PC-3 (cell line): ENCODE data around the gene CDK19. TPM values are rescaled to one million over a fixed set of nuclear protein-coding genes. Genes with fewer than 3 reads are reported as not detected.

Experiments
- ATAC-seq: fragments of 200-7000 bp; cut with Tn5 transposase; 2 replicates; pipeline ENCODE4 v1.9.1; 2020; ENCODE audit warnings: mild to moderate bottlenecking, moderate library complexity
- BruUV-seq: library from RNA; stranded (reverse); fragments of 400-500 nt; replicated peaks from 2 replicates; lab custom pipeline; 2021; lab: Mats Ljungman, UMichigan
- CTCF ChIA-PET: fragments of 300-600 bp; sonication (Branson Sonifier 250); formaldehyde crosslinking; loops from one replicate; lab custom pipeline; 2022; ENCODE audit warnings: antibody characterized with exemption; lab: Charles Lee
- POLR2A ChIA-PET: fragments of 300-600 bp; sonication (Branson Sonifier 250); formaldehyde crosslinking; loops from one replicate; lab custom pipeline; 2022; ENCODE audit warnings: antibody characterized with exemption; ENCODE audit not compliant: unreplicated experiment; lab: Charles Lee
- DNase-seq: peaks from one replicate; pipeline ENCODE4 v3.0.0-alpha.2; 2015
- H2AFZ ChIP-seq: fragments of 300-600 bp; sonication (generic); 2 replicates; pipeline ENCODE4 v1.6.0; 2016; ENCODE audit warnings: antibody characterized with exemption, low read length
- H3F3A ChIP-seq: fragments of 300-600 bp; sonication (generic); one replicate; pipeline ENCODE4 v1.6.0; 2017; ENCODE audit warnings: antibody characterized with exemption, low read length, control low read depth, mild to moderate bottlenecking; ENCODE audit not compliant: unreplicated experiment
- H3K27ac ChIP-seq: fragments of 300-600 bp; sonication (generic); 2 replicates; pipeline ENCODE4 v1.5.1; 2016; ENCODE audit warnings: mild to moderate bottlenecking, low read length
- H3K27me3 ChIP-seq: fragments of 300-600 bp; sonication (generic); 2 replicates; pipeline ENCODE4 v1.6.1; 2016; ENCODE audit warnings: low read length, mixed read lengths
- H3K36me3 ChIP-seq: fragments of 300-600 bp; sonication (generic); 2 replicates; pipeline ENCODE4 v1.6.1; 2016; ENCODE audit warnings: low read depth, mixed run types, low read length, mixed read lengths
- H3K4me1 ChIP-seq: fragments of 300-600 bp; sonication (generic); 2 replicates; pipeline ENCODE4 v1.5.1; 2016; ENCODE audit warnings: low read length; ENCODE audit not compliant: insufficient read depth
- H3K4me2 ChIP-seq: fragments of 300-600 bp; sonication (generic); 2 replicates; pipeline ENCODE4 v1.6.0; 2016; ENCODE audit warnings: low read length
- H3K4me3 ChIP-seq: fragments of 300-600 bp; sonication (generic); 2 replicates; pipeline ENCODE4 v1.5.1; 2016; ENCODE audit warnings: mild to moderate bottlenecking, low read length, mixed read lengths
- H3K79me2 ChIP-seq: fragments of 300-600 bp; sonication (generic); 2 replicates; pipeline ENCODE4 v1.6.1; 2017; ENCODE audit warnings: low read length, mixed read lengths
- H3K9ac ChIP-seq: fragments of 300-600 bp; sonication (generic); 2 replicates; pipeline ENCODE4 v1.6.0; 2016; ENCODE audit warnings: mild to moderate bottlenecking, low read length
- H3K9me2 ChIP-seq: fragments of 300-600 bp; sonication (generic); replicated peaks from 2 replicates; pipeline ENCODE4 v1.6.1; 2016; ENCODE audit warnings: mixed run types, low read length, mixed read lengths
- H3K9me3 ChIP-seq: fragments of 300-600 bp; sonication (generic); 2 replicates; pipeline ENCODE4 v1.6.1; 2016; ENCODE audit warnings: low read length, mixed read lengths
- H4K20me1 ChIP-seq: fragments of 300-600 bp; sonication (generic); 2 replicates; pipeline ENCODE4 v1.6.1; 2016; ENCODE audit warnings: low read length, mixed read lengths
- EZH2 ChIP-seq: fragments of 300-600 bp; sonication (generic); IDR thresholded peaks from one replicate; pipeline ENCODE4 v1.6.1; 2017; ENCODE audit warnings: antibody characterized with exemption, mild to moderate bottlenecking, low read length; ENCODE audit not compliant: unreplicated experiment
- EZH2phosphoT487 ChIP-seq: fragments of 300-600 bp; sonication (generic); IDR thresholded peaks from 2 replicates; pipeline ENCODE4 v1.6.1; 2018; ENCODE audit warnings: mild to moderate bottlenecking, antibody characterized with exemption, low read length, borderline replicate concordance
- intact Hi-C: fragments of 100-400 bp; cut with micrococcal nuclease; formaldehyde crosslinking; loops from 2 replicates; pipeline ENCODE4 v1.9.0; 2023
- total RNA-seq: library from RNA; depleted of rRNA; stranded (reverse); fragments of >200 nt; gene quantifications from 2 replicates; pipeline ENCODE4 v1.2.3, GENCODE V29; 2014
- TF ChIP-seq, protein P1 (sequence below): fragments of 300-600 bp; sonication (generic); conservative IDR thresholded peaks from 2 replicates; pipeline ENCODE4 v1.5.1; 2017; ENCODE audit warnings: antibody characterized with exemption, low read depth, mild to moderate bottlenecking, low read length

Gene CDK19
- total RNA-seq, 1 experiment from 2014 or later: 4.2 TPM

- no peak overlapping the region for H3K9ac ChIP-seq
- CTCF ChIA-PET: no interaction called here
- BruUV-seq: no TSS peak
These were observed 11.2 kb upstream of the CDK19 start for GRCh38 chr6:110826236-110827129.

DNA sequence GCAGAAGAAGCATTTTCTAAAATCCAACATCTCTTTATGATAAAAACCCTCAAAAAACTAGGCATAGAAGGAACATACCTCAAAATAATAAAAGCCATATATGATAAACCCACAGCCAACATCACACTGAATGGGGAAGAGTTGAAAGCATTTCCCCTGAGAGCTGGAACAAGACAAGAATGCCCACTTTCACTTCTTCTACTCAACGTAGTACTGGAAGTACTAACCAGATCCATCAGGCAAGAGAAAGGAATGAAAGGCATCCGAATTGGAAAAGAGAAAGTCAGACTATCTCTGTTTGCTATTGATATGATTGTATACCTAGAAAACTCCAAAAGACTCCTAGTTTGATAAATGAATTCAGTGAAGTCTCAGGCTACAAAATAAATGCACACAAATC, 7.9 kb upstream of the CDK19 start:
- TF ChIP-seq EZH2phosphoT487 (no peak), EZH2 (no peak)
- TF ChIP-seq, protein P1, sequence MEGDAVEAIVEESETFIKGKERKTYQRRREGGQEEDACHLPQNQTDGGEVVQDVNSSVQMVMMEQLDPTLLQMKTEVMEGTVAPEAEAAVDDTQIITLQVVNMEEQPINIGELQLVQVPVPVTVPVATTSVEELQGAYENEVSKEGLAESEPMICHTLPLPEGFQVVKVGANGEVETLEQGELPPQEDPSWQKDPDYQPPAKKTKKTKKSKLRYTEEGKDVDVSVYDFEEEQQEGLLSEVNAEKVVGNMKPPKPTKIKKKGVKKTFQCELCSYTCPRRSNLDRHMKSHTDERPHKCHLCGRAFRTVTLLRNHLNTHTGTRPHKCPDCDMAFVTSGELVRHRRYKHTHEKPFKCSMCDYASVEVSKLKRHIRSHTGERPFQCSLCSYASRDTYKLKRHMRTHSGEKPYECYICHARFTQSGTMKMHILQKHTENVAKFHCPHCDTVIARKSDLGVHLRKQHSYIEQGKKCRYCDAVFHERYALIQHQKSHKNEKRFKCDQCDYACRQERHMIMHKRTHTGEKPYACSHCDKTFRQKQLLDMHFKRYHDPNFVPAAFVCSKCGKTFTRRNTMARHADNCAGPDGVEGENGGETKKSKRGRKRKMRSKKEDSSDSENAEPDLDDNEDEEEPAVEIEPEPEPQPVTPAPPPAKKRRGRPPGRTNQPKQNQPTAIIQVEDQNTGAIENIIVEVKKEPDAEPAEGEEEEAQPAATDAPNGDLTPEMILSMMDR: no peak
- H4K20me1 ChIP-seq: no peaks in the 10 kb centered on the region
- H3K4me2 ChIP-seq: no peak overlapping the region
- ChIA-PET CTCF (no interaction called here), POLR2A (interaction anchor here (0.7 kb wide), 1 partner anchor 154 kb away, joined by 4 read pairs; no protein-coding TSS in a partner anchor)
- no peak for ATAC-seq
- intact Hi-C loops: no loop called here
- no peak overlapping the region for H3K27ac ChIP-seq
- peaks cover 14% of the 10 kb centered on the region for H3K4me1 ChIP-seq
- no peaks in the 10 kb centered on the region for H3K27me3 ChIP-seq
- H3K9me2 ChIP-seq: no peaks in the 10 kb centered on the region
- no peaks in the 10 kb centered on the region for H3K36me3 ChIP-seq
- H2AFZ ChIP-seq: no peak overlapping the region
- H3K9ac ChIP-seq: no peak overlapping the region
- H3K9me3 ChIP-seq: no peaks in the 10 kb centered on the region
- H3K4me3 ChIP-seq: no peak overlapping the region
- no peak for DNase-seq
- H3F3A ChIP-seq: no peaks in the 10 kb centered on the region
- no TSS peak for BruUV-seq
- no peaks in the 10 kb centered on the region for H3K79me2 ChIP-seq

More at GRCh38 chr6:110826236-110827129, 11.2 kb upstream of the CDK19 start:
- H3K27ac ChIP-seq: no peak overlapping the region; the same call in 1 of the 2 replicates
- H2AFZ ChIP-seq: peak overlapping the region; percentile 38
- no peaks in the 10 kb centered on the region for H3K36me3 ChIP-seq
- no peaks in the 10 kb centered on the region for H4K20me1 ChIP-seq
- H3K9me3 ChIP-seq: no peaks in the 10 kb centered on the region
- POLR2A ChIA-PET: no interaction called here
- intact Hi-C loops: no loop called here
- peaks cover 20% of the 10 kb centered on the region for H3K4me1 ChIP-seq
- H3K4me3 ChIP-seq: no peak overlapping the region
- no peaks in the 10 kb centered on the region for H3K9me2 ChIP-seq
- no peak overlapping the region for H3K4me2 ChIP-seq
- no peaks in the 10 kb centered on the region for H3F3A ChIP-seq
- ATAC-seq (no peak), DNase-seq (peak; percentile 58)
- no peaks in the 10 kb centered on the region for H3K79me2 ChIP-seq
- no peaks in the 10 kb centered on the region for H3K27me3 ChIP-seq
- TF ChIP-seq, protein P1: no peak
- TF ChIP-seq EZH2phosphoT487 (no peak), EZH2 (no peak)

- Histone ChIP-seq H3K9ac (no peak overlapping the region), H3K4me1 (peaks cover 20% of the 10 kb centered on the region), H3K9me2 (no peaks in the 10 kb centered on the region), H3K4me2 (no peak overlapping the region), H3K27ac (no peak overlapping the region), H3K9me3 (no peaks in the 10 kb centered on the region), H3F3A (no peaks in the 10 kb centered on the region), H2AFZ (no peak overlapping the region), H4K20me1 (no peaks in the 10 kb centered on the region), H3K79me2 (no peaks in the 10 kb centered on the region), H3K4me3 (no peak overlapping the region), H3K36me3 (no peaks in the 10 kb centered on the region), H3K27me3 (no peaks in the 10 kb centered on the region)
- TF ChIP-seq EZH2phosphoT487 (no peak), EZH2 (no peak)
- TF ChIP-seq, protein P1: no peak
- CTCF ChIA-PET: no interaction called here
- no peak for DNase-seq
- POLR2A ChIA-PET: no interaction called here
- intact Hi-C loops: no loop called here
- no TSS peak for BruUV-seq
- no peak for ATAC-seq
These were observed 7.0 kb upstream of the CDK19 start for GRCh38 chr6:110822249-110822648.
